Measurements from ENCODE around the gene AFF3.

- TF ChIP-seq CTCF (IDR thresholded peaks at IDR 0.05) (no peak), POLR2A (IDR thresholded peaks at IDR 0.05) (no peak)
Observed at GRCh38 chr2:99903981-99904380, 238.4 kb downstream of the AFF3 start.
